Ascending aorta (tissue), 2 donors: Measurements from ENCODE around the gene LRRC59. TPM values are rescaled to one million over a fixed set of nuclear protein-coding genes. Genes with fewer than 3 reads are reported as not detected.

ENCODE experiments used
- DNase-seq, 2 donors: peaks; one replicate each; pipeline ENCODE4 v3.0.0-alpha.2; 2019; ENCODE audit warnings: low spot score in 2 of 2
- H3K27ac ChIP-seq, 2 donors: fragments of 200-600 bp; sonication (generic); one replicate each; pipeline ENCODE4 v1.5.1; 2016 to 2017; ENCODE audit warnings: mild to moderate bottlenecking in 1 of 2
- H3K27me3 ChIP-seq: fragments of 200-600 bp; sonication (generic); one replicate; pipeline ENCODE4 v1.5.1; 2017
- H3K36me3 ChIP-seq, 2 donors: fragments of 200-600 bp; sonication (generic); one replicate each; pipeline ENCODE4 v1.5.1; 2016
- H3K4me1 ChIP-seq, 2 donors: fragments of 200-600 bp; sonication (generic); one replicate each; pipeline ENCODE4 v1.5.1; 2016 to 2017; ENCODE audit warnings: mild to moderate bottlenecking in 1 of 2
- H3K4me3 ChIP-seq, 2 donors: fragments of 200-600 bp; sonication (generic); one replicate each; pipeline ENCODE4 v1.5.1; 2016 to 2017; ENCODE audit warnings: mild to moderate bottlenecking in 1 of 2
- H3K9me3 ChIP-seq, 2 donors: fragments of 200-600 bp; sonication (generic); one replicate each; pipeline ENCODE4 v1.5.1; 2016
- CTCF ChIP-seq, 3 experiments: fragments of 200-600 bp in 2 of 3; fragments of 450-650 bp in 1 of 3; sonication (generic) in 2 of 3; IDR thresholded peaks; one replicate each; pipeline ENCODE4 v1.5.1; 2016 to 2019; ENCODE audit warnings: antibody characterized with exemption in 3 of 3, mild to moderate bottlenecking in 1 of 3, moderate library complexity in 1 of 3
- intact Hi-C: fragments of 100-400 bp; cut with DNase I; formaldehyde crosslinking; loops from one replicate; pipeline ENCODE4 v1.15.1; 2023
- total RNA-seq: library from RNA; depleted of rRNA; stranded (reverse); fragments of >200 nt; gene quantifications from one replicate; pipeline ENCODE4 v1.1.0, GENCODE V29; 2016

The LRRC59 gene
- total RNA-seq, 1 donor from 2014 or later: 91.9 TPM

- intact Hi-C loops: no loop called here
- Histone ChIP-seq H3K27ac (no peak overlapping the region), H3K4me1 (no peaks in the 10 kb centered on the region), H3K9me3 (no peaks in the 10 kb centered on the region), H3K4me3 (no peak overlapping the region), H3K36me3 (no peaks in the 10 kb centered on the region), H3K27me3 (no peaks in the 10 kb centered on the region)
- DNase-seq: no peak
- TF ChIP-seq CTCF (IDR thresholded peaks at IDR 0.05): no peak
These were observed 43.8 kb upstream of the LRRC59 start for GRCh38 chr17:50440838-50441829.

- Histone ChIP-seq H3K4me3 (no peak overlapping the region), H3K9me3 (no peaks in the 10 kb centered on the region), H3K4me1 (no peaks in the 10 kb centered on the region), H3K36me3 (no peaks in the 10 kb centered on the region), H3K27ac (no peak overlapping the region), H3K27me3 (no peaks in the 10 kb centered on the region)
- no peak for TF ChIP-seq CTCF (IDR thresholded peaks at IDR 0.05)
- intact Hi-C loops: no loop called here
- DNase-seq: no peak
These were observed 43.0 kb upstream of the LRRC59 start for GRCh38 chr17:50440172-50440837.

GRCh38 chr17:50439008-50439407 is 41.7 kb upstream of the LRRC59 start:
- intact Hi-C loops: no loop called here
- no peaks in the 10 kb centered on the region for H3K27me3 ChIP-seq
- no peak overlapping the region for H3K4me3 ChIP-seq
- TF ChIP-seq CTCF (IDR thresholded peaks at IDR 0.05): no peak
- no peak for DNase-seq
- H3K27ac ChIP-seq: no peak overlapping the region
- no peaks in the 10 kb centered on the region for H3K36me3 ChIP-seq
- H3K4me1 ChIP-seq: no peaks in the 10 kb centered on the region
- no peaks in the 10 kb centered on the region for H3K9me3 ChIP-seq

GRCh38 chr17:50437409-50437808 is 40.1 kb upstream of the LRRC59 start:
- no peak for DNase-seq

More at GRCh38 chr17:50437409-50437808, 40.1 kb upstream of the LRRC59 start:
- no peak overlapping the region for H3K4me3 ChIP-seq
- intact Hi-C loops: no loop called here
- H3K27ac ChIP-seq: no peak overlapping the region
- H3K4me1 ChIP-seq: no peaks in the 10 kb centered on the region
- no peaks in the 10 kb centered on the region for H3K36me3 ChIP-seq
- no peaks in the 10 kb centered on the region for H3K9me3 ChIP-seq
- H3K27me3 ChIP-seq: no peaks in the 10 kb centered on the region
- no peak for TF ChIP-seq CTCF (IDR thresholded peaks at IDR 0.05)
